Duodenal mucosa (tissue), 2 donors: Measurements from ENCODE around the gene SS18L1.

ENCODE experiments used
- H3K27ac ChIP-seq: one replicate; pipeline ENCODE4 v1.7.0; 2013; ENCODE audit warnings: low read depth, low read length
- H3K27me3 ChIP-seq, 2 donors: one replicate each; pipeline ENCODE4 v1.7.0; 2013; ENCODE audit warnings: low read length in 2 of 2, control low read depth in 1 of 2; ENCODE audit not compliant: insufficient read depth in 2 of 2, control insufficient read depth in 1 of 2
- H3K36me3 ChIP-seq, 2 donors: one replicate each; pipeline ENCODE4 v1.7.0; 2013; ENCODE audit warnings: low read length in 2 of 2, control low read depth in 1 of 2; ENCODE audit not compliant: insufficient read depth in 2 of 2, control insufficient read depth in 1 of 2
- H3K4me1 ChIP-seq, 2 donors: one replicate each; pipeline ENCODE4 v1.7.0; 2013; ENCODE audit warnings: low read length in 2 of 2, control low read depth in 1 of 2; ENCODE audit not compliant: insufficient read depth in 2 of 2, control insufficient read depth in 1 of 2
- H3K4me3 ChIP-seq, 2 donors: one replicate each; pipeline ENCODE4 v1.7.0; 2013; ENCODE audit warnings: low read length in 2 of 2, low read depth in 1 of 2
- H3K9ac ChIP-seq, 2 donors: one replicate each; pipeline ENCODE4 v1.7.0; 2013; ENCODE audit warnings: low read length in 2 of 2, low read depth in 1 of 2
- H3K9me3 ChIP-seq, 2 donors: one replicate each; pipeline ENCODE4 v1.7.0; 2013; ENCODE audit warnings: low read length in 2 of 2, control low read depth in 1 of 2; ENCODE audit not compliant: control insufficient read depth in 1 of 2

SS18L1 gene

DNA sequence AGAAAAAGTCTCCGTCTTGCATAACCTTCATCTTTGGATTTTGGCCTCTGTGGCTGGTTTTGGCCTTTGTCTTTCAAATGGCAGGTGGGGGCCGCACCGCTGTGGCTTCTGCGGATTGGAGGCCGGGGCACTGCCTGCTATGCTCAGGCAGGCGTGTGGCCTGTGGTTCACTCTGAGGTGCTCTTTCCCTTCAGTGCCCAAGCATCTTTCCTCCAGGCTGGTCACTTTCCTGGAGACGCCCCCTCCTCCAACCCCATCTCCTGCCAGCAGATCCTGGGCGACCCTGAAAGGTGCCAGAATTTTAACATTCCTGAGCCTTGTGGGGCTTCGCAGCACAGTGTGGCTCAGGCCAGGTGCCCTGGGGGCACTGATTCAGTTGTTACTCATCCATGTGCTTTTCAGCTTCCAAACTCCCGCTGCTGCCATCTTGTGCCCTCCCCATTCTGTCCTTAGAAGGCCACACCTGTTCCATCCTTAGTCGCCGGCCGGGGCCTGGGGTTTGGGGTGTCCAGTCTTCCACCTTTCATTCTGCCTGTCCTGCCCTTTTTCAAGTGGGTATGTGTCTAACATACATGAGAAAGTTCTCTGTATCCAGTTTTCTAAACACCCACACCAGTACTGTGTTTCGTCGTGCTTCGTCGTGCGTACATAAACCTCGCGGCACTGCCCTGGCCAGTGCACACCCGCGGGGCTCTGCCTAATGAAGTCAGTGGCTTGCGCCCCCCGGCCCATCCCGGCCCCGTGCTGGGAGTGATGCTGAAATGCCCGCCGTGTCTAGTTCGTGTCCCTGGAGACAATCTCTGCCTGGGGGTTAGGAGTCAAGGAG, 12.1 kb downstream of the SS18L1 start:
- no peak overlapping the region for H3K27ac ChIP-seq
- no peak overlapping the region for H3K9ac ChIP-seq
- peaks cover 6 to 27% of the 10 kb centered on the region in 2 donors for H3K36me3 ChIP-seq

GRCh38 chr20:62156254-62156556, 12.6 kb downstream of the SS18L1 start:
- H3K27ac ChIP-seq: no peak overlapping the region
- no peaks in the 10 kb centered on the region for H3K4me1 ChIP-seq
- H3K36me3 ChIP-seq: peaks cover 10 to 30% of the 10 kb centered on the region in 2 donors
- no peak overlapping the region for H3K9ac ChIP-seq
- H3K27me3 ChIP-seq: no peaks in the 10 kb centered on the region
- no peak overlapping the region for H3K4me3 ChIP-seq
- H3K9me3 ChIP-seq: no peaks in the 10 kb centered on the region

More for the DNA sequence above, 12.1 kb downstream of the SS18L1 start:
- no peaks in the 10 kb centered on the region for H3K9me3 ChIP-seq
- H3K4me3 ChIP-seq: no peak overlapping the region
- no peaks in the 10 kb centered on the region for H3K4me1 ChIP-seq
- no peaks in the 10 kb centered on the region for H3K27me3 ChIP-seq

DNA sequence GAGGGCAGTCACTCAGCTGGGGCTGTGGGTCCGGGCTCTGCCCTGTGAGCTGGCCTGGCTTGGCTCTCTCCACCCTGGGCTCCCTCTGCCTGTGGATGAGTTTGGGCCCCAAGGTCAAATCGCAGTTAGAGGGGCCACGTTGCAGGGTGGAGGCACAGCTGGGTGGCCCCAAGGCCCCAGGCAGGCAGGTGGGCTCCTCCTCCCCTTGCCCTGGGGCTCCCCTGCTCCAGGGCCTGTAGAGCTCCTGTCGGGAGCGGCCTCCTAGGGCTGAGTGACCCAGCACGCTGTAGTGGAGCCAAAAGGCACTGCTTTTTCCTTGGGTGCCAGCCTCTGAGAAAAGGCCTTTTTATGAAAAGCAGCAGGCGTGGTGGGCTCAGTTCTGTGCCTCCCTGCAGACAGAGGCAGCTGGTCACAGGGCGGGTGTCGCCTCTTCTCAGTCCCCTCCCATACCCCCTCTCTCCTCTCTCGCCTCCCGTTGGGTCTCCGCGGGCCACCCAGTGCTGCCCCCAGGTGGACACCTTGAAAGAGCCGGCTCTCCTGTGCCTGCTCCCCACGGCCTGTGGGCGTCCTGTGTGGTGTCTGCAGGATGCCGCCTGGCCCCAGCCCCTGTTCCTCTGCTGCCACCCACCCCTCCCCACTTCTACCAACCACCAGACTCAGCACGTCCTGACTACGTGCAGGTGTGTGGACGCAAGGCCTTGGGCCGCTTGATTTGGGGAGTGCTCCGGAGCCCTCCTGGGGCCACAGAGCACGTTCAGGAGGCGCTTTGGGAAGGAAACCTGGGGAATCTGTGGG, 13.2 kb downstream of the SS18L1 start:
- Histone ChIP-seq H3K27me3 (no peaks in the 10 kb centered on the region), H3K4me3 (no peak overlapping the region), H3K9ac (no peak overlapping the region), H3K36me3 (peaks cover 10 to 36% of the 10 kb centered on the region in 2 donors), H3K9me3 (no peaks in the 10 kb centered on the region), H3K4me1 (no peaks in the 10 kb centered on the region), H3K27ac (no peak overlapping the region)

- no peaks in the 10 kb centered on the region for H3K9me3 ChIP-seq
- no peak overlapping the region for H3K4me3 ChIP-seq
- H3K36me3 ChIP-seq: peaks cover 10 to 35% of the 10 kb centered on the region in 2 donors
- H3K27ac ChIP-seq: no peak overlapping the region
- H3K4me1 ChIP-seq: no peaks in the 10 kb centered on the region
- H3K9ac ChIP-seq: no peak overlapping the region
- H3K27me3 ChIP-seq: no peaks in the 10 kb centered on the region
These were observed 14.0 kb downstream of the SS18L1 start for GRCh38 chr20:62157387-62158087.

DNA sequence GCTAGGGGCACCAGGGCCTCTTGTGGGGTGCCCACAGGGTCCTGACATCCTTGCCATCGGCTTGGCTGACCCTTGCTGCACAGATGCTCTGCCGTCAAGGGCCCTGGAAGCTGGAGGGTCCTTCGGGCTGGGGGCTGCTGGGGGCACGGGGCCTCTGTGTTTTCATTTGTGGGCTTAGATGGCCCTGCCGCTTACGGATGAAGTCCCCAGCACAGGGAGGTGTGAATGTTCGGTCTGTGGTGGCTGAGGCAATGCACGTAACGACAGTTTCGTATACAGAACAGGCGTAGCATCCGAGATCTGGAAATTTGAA, 14.5 kb downstream of the SS18L1 start:
- no peaks in the 10 kb centered on the region for H3K4me1 ChIP-seq
- H3K9ac ChIP-seq: no peak overlapping the region
- no peaks in the 10 kb centered on the region for H3K9me3 ChIP-seq
- peaks cover 10 to 38% of the 10 kb centered on the region in 2 donors for H3K36me3 ChIP-seq
- no peak overlapping the region for H3K27ac ChIP-seq
- H3K27me3 ChIP-seq: no peaks in the 10 kb centered on the region
- H3K4me3 ChIP-seq: no peak overlapping the region

DNA sequence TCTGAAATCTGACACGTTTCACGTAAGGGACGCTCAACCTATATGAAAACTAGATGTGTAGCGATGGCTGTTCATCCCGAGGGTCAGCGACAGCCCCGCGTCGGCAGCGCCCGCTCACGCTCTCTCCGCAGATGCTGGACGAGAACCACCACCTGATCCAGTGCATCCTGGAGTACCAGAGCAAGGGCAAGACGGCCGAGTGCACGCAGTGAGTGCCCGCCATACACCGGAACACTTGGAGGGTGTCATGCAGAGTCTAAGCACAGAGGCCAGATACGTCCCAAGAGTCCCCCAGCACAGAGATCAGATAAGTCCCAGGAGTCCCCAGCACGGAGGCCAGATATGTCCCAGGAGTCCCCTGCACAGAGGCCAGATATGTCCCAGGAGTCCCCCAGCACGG, 15.0 kb downstream of the SS18L1 start:
- Histone ChIP-seq H3K9ac (no peak overlapping the region), H3K36me3 (peaks cover 10 to 43% of the 10 kb centered on the region in 2 donors), H3K27me3 (no peaks in the 10 kb centered on the region), H3K27ac (no peak overlapping the region), H3K4me3 (no peak overlapping the region), H3K9me3 (no peaks in the 10 kb centered on the region), H3K4me1 (no peaks in the 10 kb centered on the region)

GRCh38 chr20:62159052-62159451, 15.5 kb downstream of the SS18L1 start:
- Histone ChIP-seq H3K27ac (no peak overlapping the region), H3K36me3 (peaks cover 10 to 47% of the 10 kb centered on the region in 2 donors)

DNA sequence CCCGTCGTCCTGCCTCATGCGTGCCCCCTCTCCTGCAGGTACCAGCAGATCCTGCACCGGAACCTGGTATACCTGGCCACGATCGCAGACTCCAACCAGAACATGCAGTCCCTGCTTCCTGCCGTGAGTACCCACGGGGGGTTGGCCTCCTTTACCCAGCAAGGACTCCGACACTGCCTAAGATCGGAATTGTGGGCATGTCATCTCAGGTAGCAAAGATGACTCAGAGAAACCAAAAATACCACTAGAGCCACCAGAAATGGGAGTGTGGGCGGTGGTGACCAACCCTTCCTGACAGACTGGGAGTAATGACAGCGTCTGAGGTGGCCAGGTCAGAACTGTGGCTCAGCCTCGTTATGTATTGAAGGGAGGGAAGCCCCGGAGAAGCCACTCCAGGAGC, 16.3 kb downstream of the SS18L1 start:
- Histone ChIP-seq H3K27me3 (no peaks in the 10 kb centered on the region), H3K4me3 (no peak overlapping the region), H3K9me3 (no peaks in the 10 kb centered on the region), H3K4me1 (no peaks in the 10 kb centered on the region), H3K9ac (no peak overlapping the region), H3K36me3 (peaks cover 10 to 47% of the 10 kb centered on the region in 2 donors), H3K27ac (no peak overlapping the region)

More at GRCh38 chr20:62159052-62159451, 15.5 kb downstream of the SS18L1 start:
- Histone ChIP-seq H3K9me3 (no peaks in the 10 kb centered on the region), H3K27me3 (no peaks in the 10 kb centered on the region), H3K4me3 (no peak overlapping the region), H3K9ac (no peak overlapping the region), H3K4me1 (no peaks in the 10 kb centered on the region)

DNA sequence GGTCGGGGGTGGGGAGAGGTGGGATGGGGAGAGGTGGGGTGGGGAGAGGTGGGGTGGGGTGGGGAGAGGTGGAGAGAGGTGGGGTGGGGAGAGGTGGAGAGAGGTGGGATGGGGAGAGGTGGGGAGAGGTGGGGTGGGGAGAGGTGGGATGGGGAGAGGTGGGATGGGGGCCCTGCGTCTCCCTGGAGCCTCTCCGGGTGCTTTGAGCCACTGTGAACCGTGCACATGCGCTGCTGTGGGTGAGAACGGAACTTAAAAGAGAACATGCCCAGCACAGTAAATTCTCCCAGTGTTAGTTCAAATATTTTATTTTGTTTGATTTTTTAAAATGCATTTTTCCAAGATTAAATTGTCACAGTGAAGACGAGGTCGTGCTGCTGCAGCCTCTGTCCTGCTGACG, 16.7 kb downstream of the SS18L1 start:
- no peak overlapping the region for H3K4me3 ChIP-seq
- H3K27ac ChIP-seq: no peak overlapping the region

DNA sequence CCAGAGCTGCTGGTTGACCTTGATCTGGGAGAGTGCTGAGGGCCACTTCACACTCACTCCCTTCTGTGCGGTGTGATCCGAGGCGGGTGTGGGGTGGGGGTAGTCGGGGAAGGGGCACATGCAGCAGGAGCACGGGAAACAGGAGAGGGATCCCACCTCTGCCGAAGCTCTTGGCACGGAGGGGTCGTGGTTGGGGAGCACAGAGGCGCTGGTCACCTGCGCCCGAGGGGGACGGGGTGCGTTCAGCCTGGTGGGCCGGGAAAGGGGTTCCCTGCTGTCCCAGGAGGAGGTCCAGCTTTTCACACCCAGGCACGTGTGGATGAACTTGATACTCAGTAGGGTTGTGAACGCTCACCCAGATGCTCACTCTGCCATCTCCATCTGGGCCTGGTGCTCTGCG, 17.3 kb downstream of the SS18L1 start:
- Histone ChIP-seq H3K36me3 (peaks cover 15 to 58% of the 10 kb centered on the region in 2 donors), H3K9ac (no peak overlapping the region), H3K9me3 (no peaks in the 10 kb centered on the region), H3K27me3 (no peaks in the 10 kb centered on the region), H3K4me3 (no peak overlapping the region), H3K4me1 (no peaks in the 10 kb centered on the region), H3K27ac (no peak overlapping the region)

More for the DNA sequence above, 16.7 kb downstream of the SS18L1 start:
- Histone ChIP-seq H3K9ac (no peak overlapping the region), H3K27me3 (no peaks in the 10 kb centered on the region), H3K36me3 (peaks cover 11 to 51% of the 10 kb centered on the region in 2 donors), H3K4me1 (no peaks in the 10 kb centered on the region), H3K9me3 (no peaks in the 10 kb centered on the region)
